ENCODE results near the gene PPP1R17.

Gene PPP1R17

DNA sequence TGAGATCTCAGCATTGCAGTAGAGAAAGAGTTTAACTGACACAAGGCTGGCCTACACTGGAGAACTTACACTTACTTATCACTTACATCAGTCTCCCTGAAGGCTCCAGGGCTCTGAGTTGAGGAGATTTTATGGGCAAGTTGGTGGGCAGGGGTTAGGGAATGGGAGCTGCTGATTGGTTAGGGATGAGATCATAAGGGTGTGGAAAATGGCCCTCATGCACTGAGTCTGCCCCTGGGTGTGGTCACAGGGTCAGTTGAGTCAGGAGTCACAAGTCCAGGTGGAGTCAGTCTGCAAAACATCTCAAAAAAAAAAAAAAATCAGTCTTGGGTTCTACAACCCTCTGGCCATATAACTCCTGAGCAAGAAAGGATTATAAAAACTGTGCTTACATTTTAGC, 60.5 kb downstream of the PPP1R17 start:
- no peaks in the 10 kb centered on the region for H3K27me3 ChIP-seq (replicated peaks)
- H3K4me3 ChIP-seq (ENCODE audit: low read depth, low read length), result no peak overlapping the region
- TF ChIP-seq, protein P1, sequence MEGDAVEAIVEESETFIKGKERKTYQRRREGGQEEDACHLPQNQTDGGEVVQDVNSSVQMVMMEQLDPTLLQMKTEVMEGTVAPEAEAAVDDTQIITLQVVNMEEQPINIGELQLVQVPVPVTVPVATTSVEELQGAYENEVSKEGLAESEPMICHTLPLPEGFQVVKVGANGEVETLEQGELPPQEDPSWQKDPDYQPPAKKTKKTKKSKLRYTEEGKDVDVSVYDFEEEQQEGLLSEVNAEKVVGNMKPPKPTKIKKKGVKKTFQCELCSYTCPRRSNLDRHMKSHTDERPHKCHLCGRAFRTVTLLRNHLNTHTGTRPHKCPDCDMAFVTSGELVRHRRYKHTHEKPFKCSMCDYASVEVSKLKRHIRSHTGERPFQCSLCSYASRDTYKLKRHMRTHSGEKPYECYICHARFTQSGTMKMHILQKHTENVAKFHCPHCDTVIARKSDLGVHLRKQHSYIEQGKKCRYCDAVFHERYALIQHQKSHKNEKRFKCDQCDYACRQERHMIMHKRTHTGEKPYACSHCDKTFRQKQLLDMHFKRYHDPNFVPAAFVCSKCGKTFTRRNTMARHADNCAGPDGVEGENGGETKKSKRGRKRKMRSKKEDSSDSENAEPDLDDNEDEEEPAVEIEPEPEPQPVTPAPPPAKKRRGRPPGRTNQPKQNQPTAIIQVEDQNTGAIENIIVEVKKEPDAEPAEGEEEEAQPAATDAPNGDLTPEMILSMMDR (IDR thresholded peaks at IDR 0.05; ENCODE audit: low read depth, low read length, missing control alignments), result no peak
- in situ Hi-C loops (cut with HindIII; ENCODE audit: low pct_ligation_motif_present, low sequenced_read_pairs), result no loop called here
- DNase-seq, result no peak
- no peaks in the 10 kb centered on the region for H3K36me3 ChIP-seq (replicated peaks)
- H3K27ac ChIP-seq, result no peak overlapping the region

DNA sequence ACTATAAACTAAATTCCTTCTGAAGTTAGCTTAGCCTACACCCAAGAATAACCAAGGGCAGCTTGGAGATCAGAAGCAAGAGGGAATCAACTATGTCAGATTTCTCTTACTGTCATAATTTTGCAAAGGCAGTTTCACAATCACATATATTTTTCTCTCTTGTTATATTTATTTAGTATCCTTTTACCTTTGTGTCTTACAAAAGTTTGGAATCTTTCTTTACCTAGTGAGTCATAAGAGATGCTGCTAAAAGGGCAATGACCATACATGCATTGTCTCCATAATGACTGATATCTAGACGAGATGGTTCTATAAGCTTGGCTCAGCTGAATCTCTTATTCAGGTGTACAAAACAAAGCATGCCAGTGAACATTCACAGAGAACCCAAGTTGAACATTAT, 61.1 kb downstream of the PPP1R17 start:
- H3K36me3 ChIP-seq (replicated peaks), result no peaks in the 10 kb centered on the region
- TF ChIP-seq, protein P1 (IDR thresholded peaks at IDR 0.05; ENCODE audit: low read depth, low read length, missing control alignments), result no peak
- in situ Hi-C loops (cut with HindIII; ENCODE audit: low pct_ligation_motif_present, low sequenced_read_pairs), result no loop called here
- H3K4me3 ChIP-seq (ENCODE audit: low read depth, low read length), result no peak overlapping the region
- DNase-seq, result no peak
- no peak overlapping the region for H3K27ac ChIP-seq
- no peaks in the 10 kb centered on the region for H3K27me3 ChIP-seq (replicated peaks)

DNA sequence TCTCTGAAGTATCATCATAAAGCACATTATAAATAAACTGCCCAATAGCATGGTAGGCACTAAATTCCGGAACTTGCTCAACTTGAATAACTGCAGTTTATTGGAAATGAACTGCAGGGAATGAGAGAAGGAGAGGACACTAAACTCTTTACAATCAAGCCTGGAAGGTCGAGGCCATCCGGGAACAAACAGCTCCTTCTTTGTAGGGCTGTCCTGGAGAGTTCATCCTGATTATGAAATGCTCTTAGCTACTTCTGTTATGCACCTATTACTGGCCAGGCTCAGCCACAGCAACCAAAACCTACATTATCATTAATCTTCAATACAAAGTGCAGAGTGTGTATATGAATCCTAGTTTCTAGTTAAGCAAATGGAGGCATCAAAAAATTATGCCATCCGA, 64.7 kb downstream of the PPP1R17 start:
- Histone ChIP-seq H3K27ac (no peak overlapping the region), H3K36me3 (replicated peaks) (no peaks in the 10 kb centered on the region), H3K4me3 (ENCODE audit: low read depth, low read length) (no peak overlapping the region), H3K27me3 (replicated peaks) (no peaks in the 10 kb centered on the region)
- in situ Hi-C loops (cut with HindIII; ENCODE audit: low pct_ligation_motif_present, low sequenced_read_pairs), result no loop called here
- no peak for DNase-seq
- TF ChIP-seq, protein P1 (IDR thresholded peaks at IDR 0.05; ENCODE audit: low read depth, low read length, missing control alignments), result no peak
